Endothelial cell of umbilical vein (primary cell): ENCODE data around the gene ZNF407. TPM values are rescaled to one million over a fixed set of nuclear protein-coding genes. Genes with fewer than 3 reads are reported as not detected.

Experiments
- BruUV-seq: library from RNA; stranded (reverse); fragments of 400-500 nt; replicated peaks from 2 replicates; lab custom pipeline; 2021; lab: Mats Ljungman, UMichigan
- CTCF ChIA-PET: fragments of 300-600, 350-600 bp; sonication (Branson Sonifier 250); formaldehyde crosslinking; loops from one replicate; lab custom pipeline; 2021; ENCODE audit warnings: antibody characterized with exemption, inconsistent platforms; lab: Charles Lee
- POLR2A ChIA-PET: fragments of 300-600, 350-600 bp; sonication (Branson Sonifier 250); formaldehyde crosslinking; loops from one replicate; lab custom pipeline; 2021; ENCODE audit warnings: antibody characterized with exemption, inconsistent platforms; lab: Charles Lee
- DNase-seq: peaks from one replicate; pipeline ENCODE4 v3.0.0-alpha.2; 2011; ENCODE audit warnings: low read depth, low spot score
- FAIRE-seq: peaks from 2 replicates; lab custom pipeline; 2011; peaks lifted over from hg19 to GRCh38; lab: Jason Lieb, UNC
- H2AFZ ChIP-seq: 2 replicates; pipeline ENCODE4 v1.6.0; 2012; ENCODE audit warnings: low read depth, low read length, control low read depth, inconsistent platforms
- H3K27ac ChIP-seq: 2 replicates; pipeline ENCODE4 v1.5.1; 2011; ENCODE audit warnings: low read depth, mild to moderate bottlenecking, control low read depth, low read length, moderate library complexity; ENCODE audit not compliant: insufficient read depth
- H3K27me3 ChIP-seq, 2 experiments: 2 replicates each; pipeline versions ENCODE4 v1.6.0 to v1.6.1; 2011; ENCODE audit warnings: low read length in 2 of 2, mixed read lengths in 1 of 2; ENCODE audit not compliant: control insufficient read depth in 2 of 2, insufficient read depth in 2 of 2
- H3K36me3 ChIP-seq, 2 experiments: 2 replicates in 1 of 2; 3 replicates in 1 of 2; pipeline ENCODE4 v1.5.1; 2011; ENCODE audit warnings: low read length in 2 of 2, mild to moderate bottlenecking in 1 of 2, moderate library complexity in 1 of 2; ENCODE audit not compliant: control insufficient read depth in 2 of 2, insufficient read depth in 2 of 2; ENCODE audit errors: extremely low read depth in 1 of 2
- H3K4me1 ChIP-seq: 3 replicates; pipeline ENCODE4 v1.5.1; 2011; ENCODE audit warnings: mild to moderate bottlenecking, low read length; ENCODE audit not compliant: control insufficient read depth, insufficient read depth; ENCODE audit errors: extremely low read depth
- H3K4me2 ChIP-seq: 2 replicates; pipeline ENCODE4 v1.6.1; 2011; ENCODE audit warnings: low read length, control low read depth, mixed read lengths; ENCODE audit not compliant: insufficient read depth
- H3K4me3 ChIP-seq, 3 experiments: fragments of 200-600 bp in 1 of 3; sonication (generic), shearing (Covaris generic) in 1 of 3; replicated peaks in 1 of 3; 2 replicates each; pipeline ENCODE4 v1.5.1; 2011 to 2016; ENCODE audit warnings: control low read depth in 3 of 3, low read length in 3 of 3, mild to moderate bottlenecking in 2 of 3, inconsistent platforms in 1 of 3, low read depth in 1 of 3, moderate library complexity in 1 of 3; ENCODE audit not compliant: insufficient read depth in 1 of 3
- H3K79me2 ChIP-seq: 2 replicates; pipeline ENCODE4 v1.6.0; 2012; ENCODE audit warnings: low read length, inconsistent platforms; ENCODE audit not compliant: control insufficient read depth, insufficient read depth
- H3K9ac ChIP-seq: replicated peaks from 2 replicates; pipeline ENCODE3; 2011; ENCODE audit warnings: low read length, control low read depth; ENCODE audit not compliant: insufficient read depth; ENCODE audit errors: extremely low read depth
- H3K9me1 ChIP-seq: replicated peaks from 3 replicates; pipeline ENCODE4 v1.6.0; 2011; ENCODE audit warnings: mild to moderate bottlenecking, low read length; ENCODE audit not compliant: control insufficient read depth, insufficient read depth; ENCODE audit errors: extremely low read depth
- H3K9me3 ChIP-seq: replicated peaks from 2 replicates; pipeline ENCODE4 v1.5.1; 2012; ENCODE audit warnings: low read length, inconsistent platforms; ENCODE audit not compliant: control insufficient read depth, insufficient read depth
- H4K20me1 ChIP-seq: replicated peaks from 2 replicates; pipeline ENCODE3; 2011; ENCODE audit warnings: mild to moderate bottlenecking, low read length; ENCODE audit not compliant: control insufficient read depth, insufficient read depth; ENCODE audit errors: extremely low read depth
- CTCF ChIP-seq, 2 donors: IDR thresholded peaks; 1 replicate in 1 of 2; 2 replicates in 1 of 2; pipeline ENCODE4 v1.5.1; 2011; ENCODE audit warnings: low read length in 2 of 2, mild to moderate bottlenecking in 2 of 2, moderate library complexity in 2 of 2, control low read depth in 1 of 2, inconsistent platforms in 1 of 2, low read depth in 1 of 2; ENCODE audit not compliant: insufficient read depth in 1 of 2; ENCODE audit errors: extremely low read depth in 1 of 2
- EZH2 ChIP-seq: IDR thresholded peaks from 2 replicates; pipeline ENCODE4 v1.6.1; 2012; ENCODE audit warnings: borderline replicate concordance, low read depth, mild to moderate bottlenecking, moderate library complexity, low read length, inconsistent platforms; ENCODE audit not compliant: severe bottlenecking
- FOS ChIP-seq: IDR thresholded peaks from 2 replicates; pipeline ENCODE4 v1.6.1; 2011; ENCODE audit warnings: mild to moderate bottlenecking, low read length, moderate library complexity, borderline replicate concordance; ENCODE audit not compliant: insufficient read depth
- GATA2 ChIP-seq: IDR thresholded peaks from 2 replicates; pipeline ENCODE4 v1.7.0; 2011; ENCODE audit warnings: low read depth, mild to moderate bottlenecking, moderate library complexity, mixed read lengths, low read length; ENCODE audit not compliant: insufficient read length, insufficient read depth
- JUN ChIP-seq: IDR thresholded peaks from 2 replicates; pipeline ENCODE4 v1.6.1; 2011; ENCODE audit warnings: borderline replicate concordance, low read depth; ENCODE audit not compliant: insufficient read length, insufficient read depth
- MAX ChIP-seq: IDR thresholded peaks from 2 replicates; pipeline ENCODE4 v1.6.1; 2011; ENCODE audit not compliant: insufficient read depth, insufficient read length
- MYC ChIP-seq: IDR thresholded peaks from one replicate; pipeline ENCODE4 v1.6.1; 2011; ENCODE audit warnings: mild to moderate bottlenecking, low read depth, low read length
- POLR2A ChIP-seq: IDR thresholded peaks from 2 replicates; pipeline ENCODE4 v1.6.1; 2012; ENCODE audit warnings: low read depth, mild to moderate bottlenecking, control low read depth, low read length
- POLR2AphosphoS5 ChIP-seq: IDR thresholded peaks from 2 replicates; pipeline ENCODE4 v1.6.1; 2012; ENCODE audit warnings: low read depth, mild to moderate bottlenecking, control low read depth, low read length, moderate library complexity; ENCODE audit not compliant: insufficient read depth
- dilution Hi-C: fragments of 300-500 bp; cut with MboI; formaldehyde crosslinking; loops from one replicate; pipeline ENCODE4 v1.15.0; 2019; ENCODE audit warnings: low sequenced_read_pairs; ENCODE audit not compliant: extremely low pct_ligation_motif_present
- intact Hi-C: fragments of 100-400 bp; cut with micrococcal nuclease; formaldehyde crosslinking; loops from one replicate; pipeline ENCODE4 v1.10.0; 2022
- polyA plus RNA-seq, 4 experiments: library from polyadenylated mRNA; depleted of rRNA in 3 of 4; stranded (reverse) in 3 of 4; unstranded in 1 of 4; fragments of >200 nt; gene quantifications; 2 replicates each; pipeline versions ENCODE4 v1.2.1 to v1.2.3, GENCODE V29; 2011 to 2012; ENCODE audit warnings: missing spikeins in 1 of 4
- total RNA-seq: library from RNA; stranded (reverse); gene quantifications from 2 replicates; pipeline ENCODE4 v1.2.3, GENCODE V29; 2021

ZNF407 gene
- total and polyA plus RNA-seq, 2 donors (not counting 3 experiments of a cell fraction or from before 2014, with no cell fraction given), result 3.8 to 20.1 TPM

GRCh38 chr18:74682141-74682990 is 84.7 kb downstream of the ZNF407 start:
- DNase-seq (no peak), FAIRE-seq (no peak)
- intact Hi-C loops (no loop called here), dilution Hi-C loops (no loop called here)
- BruUV-seq, result no TSS peak
- Histone ChIP-seq H3K27ac (no peak overlapping the region), H3K27me3 (no peaks in the 10 kb centered on the region), H2AFZ (no peak overlapping the region), H3K9me3 (no peaks in the 10 kb centered on the region), H3K79me2 (no peaks in the 10 kb centered on the region), H3K4me2 (no peak overlapping the region), H4K20me1 (no peaks in the 10 kb centered on the region), H3K4me3 (no peak overlapping the region), H3K9ac (no peak overlapping the region), H3K4me1 (no peaks in the 10 kb centered on the region), H3K36me3 (no peaks in the 10 kb centered on the region), H3K9me1 (no peaks in the 10 kb centered on the region)
- ChIA-PET CTCF (interaction anchor here (1.0 to 1.4 kb wide), 2 partner anchors 10 to 281 kb away, joined by 3 to 5 read pairs; no protein-coding TSS in a partner anchor), POLR2A (no interaction called here)
- no peak for TF ChIP-seq FOS
- TF ChIP-seq MAX, result no peak
- no peak for TF ChIP-seq JUN
- TF ChIP-seq CTCF (IDR thresholded peaks at IDR 0.05; ENCODE audit: extremely low read depth in 1 of 2, insufficient read depth in 1 of 2, low read depth in 1 of 2, low read length in 2 of 2), result no peak
- TF ChIP-seq POLR2A, result no peak
- no peak for TF ChIP-seq POLR2AphosphoS5
- TF ChIP-seq GATA2, result no peak
- no peak for TF ChIP-seq MYC
- no peak for TF ChIP-seq EZH2
